Measurements from ENCODE around the gene SYTL5. TPM values are rescaled to one million over a fixed set of nuclear protein-coding genes. Genes with fewer than 3 reads are reported as not detected.

Gene SYTL5
- total and polyA plus RNA-seq, 2 experiments from 2014 or later, result 0.23 to 0.35 TPM

DNA sequence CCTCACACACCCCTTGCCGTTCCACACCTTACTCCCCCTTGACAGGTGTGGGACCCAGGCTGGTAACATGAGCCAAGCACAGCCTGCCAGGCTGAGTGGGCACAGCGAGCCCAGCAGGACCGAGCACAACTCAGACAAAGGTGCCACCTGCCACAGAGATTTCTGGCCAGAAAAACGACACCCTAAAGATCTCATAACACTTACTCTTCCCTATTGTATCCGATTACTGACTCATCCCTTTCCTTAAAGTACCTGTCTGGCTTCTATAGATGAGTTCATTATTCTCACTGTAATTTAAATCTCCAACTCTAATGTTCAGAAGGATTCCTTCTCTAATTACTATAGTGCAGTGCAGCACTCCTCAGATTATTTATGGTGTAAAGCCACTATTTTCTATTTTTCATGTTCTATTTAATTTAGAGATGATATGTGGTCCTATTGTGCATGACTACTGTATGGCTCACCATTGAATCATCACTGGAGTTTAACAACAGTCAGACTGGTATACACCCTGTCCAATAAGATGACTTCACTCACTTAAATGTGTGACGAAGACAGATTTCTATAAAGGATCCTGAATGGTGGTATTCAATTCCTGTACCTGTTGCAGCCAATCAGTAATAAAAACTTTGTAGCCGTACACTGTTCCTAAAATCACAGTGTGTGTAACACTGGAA lies 7.6 kb upstream of the SYTL5 start:
- no peaks in the 10 kb centered on the region for H3K4me1 ChIP-seq (ENCODE audit: insufficient read depth)
- no peaks in the 10 kb centered on the region for H3K4me1 Mint-ChIP-seq
- no peak overlapping the region for H3K4me3 Mint-ChIP-seq
- H3K36me3 ChIP-seq (ENCODE audit: insufficient read depth), result no peaks in the 10 kb centered on the region
- TF ChIP-seq STAT1 (IDR thresholded peaks at IDR 0.05; ENCODE audit: unreplicated experiment) (no peak), JUNB (IDR thresholded peaks at IDR 0.05; ENCODE audit: unreplicated experiment) (no peak), NANOG (IDR thresholded peaks at IDR 0.05; ENCODE audit: borderline replicate concordance) (no peak), ZNF114 (CRISPR knock-in tag; IDR thresholded peaks at IDR 0.05) (no peak)
- TF ChIP-seq, protein P1, sequence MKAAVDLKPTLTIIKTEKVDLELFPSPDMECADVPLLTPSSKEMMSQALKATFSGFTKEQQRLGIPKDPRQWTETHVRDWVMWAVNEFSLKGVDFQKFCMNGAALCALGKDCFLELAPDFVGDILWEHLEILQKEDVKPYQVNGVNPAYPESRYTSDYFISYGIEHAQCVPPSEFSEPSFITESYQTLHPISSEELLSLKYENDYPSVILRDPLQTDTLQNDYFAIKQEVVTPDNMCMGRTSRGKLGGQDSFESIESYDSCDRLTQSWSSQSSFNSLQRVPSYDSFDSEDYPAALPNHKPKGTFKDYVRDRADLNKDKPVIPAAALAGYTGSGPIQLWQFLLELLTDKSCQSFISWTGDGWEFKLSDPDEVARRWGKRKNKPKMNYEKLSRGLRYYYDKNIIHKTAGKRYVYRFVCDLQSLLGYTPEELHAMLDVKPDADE (IDR thresholded peaks at IDR 0.05), result no peak
- H3K9me3 Mint-ChIP-seq, result no peaks in the 10 kb centered on the region; the same call in 2 of the 3 replicates
- H3K27me3 Mint-ChIP-seq (ENCODE audit: insufficient read depth, low read depth, poor library complexity), result no peaks in the 10 kb centered on the region
- H3K79me2 ChIP-seq (replicated peaks; ENCODE audit: insufficient read depth), result no peaks in the 10 kb centered on the region
- no peaks in the 10 kb centered on the region for H3K9me2 ChIP-seq (ENCODE audit: insufficient read depth)
- H3F3A ChIP-seq (replicated peaks; ENCODE audit: low read depth), result no peaks in the 10 kb centered on the region
- ATAC-seq (no peak), DNase-seq (ENCODE audit: low spot score) (no peak)
- H4K20me1 ChIP-seq (replicated peaks; ENCODE audit: insufficient read depth), result no peaks in the 10 kb centered on the region
- no peaks in the 10 kb centered on the region for H3K27me3 ChIP-seq (ENCODE audit: insufficient read depth)
- H3K36me3 Mint-ChIP-seq (ENCODE audit: low read depth), result no peaks in the 10 kb centered on the region
- no peak overlapping the region for H3K4me2 ChIP-seq
- H2AFZ ChIP-seq, result no peak overlapping the region
- H3K4me3 ChIP-seq, result no peak overlapping the region
- H3K27ac ChIP-seq (ENCODE audit: low read depth), result no peak overlapping the region
- H3K27ac Mint-ChIP-seq, result no peak overlapping the region

DNA sequence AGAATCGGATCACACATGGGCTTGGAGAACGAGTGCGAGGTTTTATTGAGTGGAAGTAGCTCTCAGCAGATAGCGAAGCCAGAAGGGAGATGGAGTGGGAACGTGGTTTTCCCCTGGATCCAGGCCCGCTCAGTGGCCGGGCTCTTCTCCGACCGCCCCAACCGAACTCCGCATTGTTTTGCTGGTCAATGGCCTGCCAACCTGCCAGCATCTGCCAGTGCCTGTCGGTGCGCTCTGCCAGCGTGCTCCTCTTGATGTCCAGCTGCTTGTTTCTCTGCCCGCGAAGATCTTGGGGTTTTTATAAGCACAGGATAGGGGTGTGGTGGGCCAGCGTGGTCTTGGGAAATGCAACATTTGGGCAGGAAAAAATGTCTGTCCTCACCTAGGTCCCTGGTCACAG lies 5.6 kb upstream of the SYTL5 start:
- H3K36me3 Mint-ChIP-seq (ENCODE audit: low read depth), result no peaks in the 10 kb centered on the region
- TF ChIP-seq, protein P1 (IDR thresholded peaks at IDR 0.05), result no peak
- TF ChIP-seq CREB1 (CRISPR knock-in tag; IDR thresholded peaks at IDR 0.05; ENCODE audit: low read depth), result no peak
- TF ChIP-seq, protein P2, sequence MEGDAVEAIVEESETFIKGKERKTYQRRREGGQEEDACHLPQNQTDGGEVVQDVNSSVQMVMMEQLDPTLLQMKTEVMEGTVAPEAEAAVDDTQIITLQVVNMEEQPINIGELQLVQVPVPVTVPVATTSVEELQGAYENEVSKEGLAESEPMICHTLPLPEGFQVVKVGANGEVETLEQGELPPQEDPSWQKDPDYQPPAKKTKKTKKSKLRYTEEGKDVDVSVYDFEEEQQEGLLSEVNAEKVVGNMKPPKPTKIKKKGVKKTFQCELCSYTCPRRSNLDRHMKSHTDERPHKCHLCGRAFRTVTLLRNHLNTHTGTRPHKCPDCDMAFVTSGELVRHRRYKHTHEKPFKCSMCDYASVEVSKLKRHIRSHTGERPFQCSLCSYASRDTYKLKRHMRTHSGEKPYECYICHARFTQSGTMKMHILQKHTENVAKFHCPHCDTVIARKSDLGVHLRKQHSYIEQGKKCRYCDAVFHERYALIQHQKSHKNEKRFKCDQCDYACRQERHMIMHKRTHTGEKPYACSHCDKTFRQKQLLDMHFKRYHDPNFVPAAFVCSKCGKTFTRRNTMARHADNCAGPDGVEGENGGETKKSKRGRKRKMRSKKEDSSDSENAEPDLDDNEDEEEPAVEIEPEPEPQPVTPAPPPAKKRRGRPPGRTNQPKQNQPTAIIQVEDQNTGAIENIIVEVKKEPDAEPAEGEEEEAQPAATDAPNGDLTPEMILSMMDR (conservative IDR thresholded peaks at IDR 0.05; ENCODE audit: low read depth in 2 of 2), result no peak
- TF ChIP-seq JUNB (IDR thresholded peaks at IDR 0.05; ENCODE audit: unreplicated experiment), result no peak
- TF ChIP-seq POLR2AphosphoS5 (IDR thresholded peaks at IDR 0.05; ENCODE audit: low read depth), result no peak
- TF ChIP-seq EZH2phosphoT487 (IDR thresholded peaks at IDR 0.05; ENCODE audit: unreplicated experiment), result no peak
- TF ChIP-seq NANOG (IDR thresholded peaks at IDR 0.05; ENCODE audit: borderline replicate concordance), result no peak
- TF ChIP-seq STAT1 (IDR thresholded peaks at IDR 0.05; ENCODE audit: unreplicated experiment), result no peak
- TF ChIP-seq, protein P3, sequence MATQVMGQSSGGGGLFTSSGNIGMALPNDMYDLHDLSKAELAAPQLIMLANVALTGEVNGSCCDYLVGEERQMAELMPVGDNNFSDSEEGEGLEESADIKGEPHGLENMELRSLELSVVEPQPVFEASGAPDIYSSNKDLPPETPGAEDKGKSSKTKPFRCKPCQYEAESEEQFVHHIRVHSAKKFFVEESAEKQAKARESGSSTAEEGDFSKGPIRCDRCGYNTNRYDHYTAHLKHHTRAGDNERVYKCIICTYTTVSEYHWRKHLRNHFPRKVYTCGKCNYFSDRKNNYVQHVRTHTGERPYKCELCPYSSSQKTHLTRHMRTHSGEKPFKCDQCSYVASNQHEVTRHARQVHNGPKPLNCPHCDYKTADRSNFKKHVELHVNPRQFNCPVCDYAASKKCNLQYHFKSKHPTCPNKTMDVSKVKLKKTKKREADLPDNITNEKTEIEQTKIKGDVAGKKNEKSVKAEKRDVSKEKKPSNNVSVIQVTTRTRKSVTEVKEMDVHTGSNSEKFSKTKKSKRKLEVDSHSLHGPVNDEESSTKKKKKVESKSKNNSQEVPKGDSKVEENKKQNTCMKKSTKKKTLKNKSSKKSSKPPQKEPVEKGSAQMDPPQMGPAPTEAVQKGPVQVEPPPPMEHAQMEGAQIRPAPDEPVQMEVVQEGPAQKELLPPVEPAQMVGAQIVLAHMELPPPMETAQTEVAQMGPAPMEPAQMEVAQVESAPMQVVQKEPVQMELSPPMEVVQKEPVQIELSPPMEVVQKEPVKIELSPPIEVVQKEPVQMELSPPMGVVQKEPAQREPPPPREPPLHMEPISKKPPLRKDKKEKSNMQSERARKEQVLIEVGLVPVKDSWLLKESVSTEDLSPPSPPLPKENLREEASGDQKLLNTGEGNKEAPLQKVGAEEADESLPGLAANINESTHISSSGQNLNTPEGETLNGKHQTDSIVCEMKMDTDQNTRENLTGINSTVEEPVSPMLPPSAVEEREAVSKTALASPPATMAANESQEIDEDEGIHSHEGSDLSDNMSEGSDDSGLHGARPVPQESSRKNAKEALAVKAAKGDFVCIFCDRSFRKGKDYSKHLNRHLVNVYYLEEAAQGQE (IDR thresholded peaks at IDR 0.05; ENCODE audit: unreplicated experiment), result no peak
- Histone ChIP-seq H3K4me3 (no peak overlapping the region), H3K9me2 (ENCODE audit: insufficient read depth) (no peaks in the 10 kb centered on the region), H3F3A (replicated peaks; ENCODE audit: low read depth) (no peaks in the 10 kb centered on the region), H2AFZ (no peak overlapping the region), H3K27ac (ENCODE audit: low read depth) (no peak overlapping the region), H3K27me3 (ENCODE audit: insufficient read depth) (no peaks in the 10 kb centered on the region), H4K20me1 (replicated peaks; ENCODE audit: insufficient read depth) (no peaks in the 10 kb centered on the region), H3K79me2 (replicated peaks; ENCODE audit: insufficient read depth) (no peaks in the 10 kb centered on the region), H3K4me1 (ENCODE audit: insufficient read depth) (no peaks in the 10 kb centered on the region), H3K36me3 (ENCODE audit: insufficient read depth) (no peaks in the 10 kb centered on the region), H3K4me2 (no peak overlapping the region)
- no peaks in the 10 kb centered on the region for H3K27me3 Mint-ChIP-seq (ENCODE audit: insufficient read depth, low read depth, poor library complexity)
- H3K9me3 Mint-ChIP-seq, result no peaks in the 10 kb centered on the region; the same call in 2 of the 3 replicates
- H3K4me1 Mint-ChIP-seq, result no peaks in the 10 kb centered on the region
- no peak overlapping the region for H3K27ac Mint-ChIP-seq
- ATAC-seq (no peak), DNase-seq (ENCODE audit: low spot score) (no peak)
- H3K4me3 Mint-ChIP-seq, result no peak overlapping the region

Measured in GM23338 (cell line).